A549 (cell line): Measurements from ENCODE around the gene PPM1H. TPM values are rescaled to one million over a fixed set of nuclear protein-coding genes. Genes with fewer than 3 reads are reported as not detected.

Experiments used
- ATAC-seq, 2 experiments: fragments of 200-7000 bp in 1 of 2; fragments of >200 bp in 1 of 2; cut with Nextera tagmentation in 1 of 2; cut with Tn5 transposase in 1 of 2; 3 replicates each; pipeline versions ENCODE4 v1.8.0 to v1.9.1; 2018 to 2020; ENCODE audit warnings: mild to moderate bottlenecking in 1 of 2, moderate library complexity in 1 of 2
- CTCF ChIA-PET: fragments of 300-600 bp; sonication (Branson Sonifier 250); formaldehyde crosslinking; extraction: SDS; loops from one replicate; lab custom pipeline; 2021; ENCODE audit warnings: antibody characterized with exemption, inconsistent platforms; lab: Yijun Ruan, JAX
- POLR2A ChIA-PET: fragments of 350-600 bp; formaldehyde crosslinking; extraction: SDS; loops from one replicate; lab custom pipeline; 2021; ENCODE audit warnings: antibody characterized with exemption, inconsistent platforms; lab: Yijun Ruan, JAX
- DNase-seq, 2 experiments: peaks; one replicate each; pipeline versions ENCODE4 v3.0.0 to v3.0.0-alpha.2; 2011 to 2016; ENCODE audit warnings: low read depth in 1 of 2, low spot score in 1 of 2
- FAIRE-seq: peaks from 2 replicates; lab custom pipeline; 2011; peaks lifted over from hg19 to GRCh38; lab: Jason Lieb, UNC
- H3K27ac ChIP-seq, 2 experiments: fragments of >200 bp; sonication (Bioruptor Twin); formaldehyde crosslinking; 3 replicates each; pipeline ENCODE4 v1.5.1; 2016 to 2017
- H3K4me1 ChIP-seq: fragments of >200 bp; sonication (Bioruptor Twin); formaldehyde crosslinking; 3 replicates; pipeline ENCODE4 v1.6.1; 2016
- H3K4me2 ChIP-seq: fragments of >200 bp; sonication (Bioruptor Twin); formaldehyde crosslinking; 3 replicates; pipeline ENCODE4 v1.6.1; 2016
- H3K4me3 ChIP-seq: fragments of >200 bp; sonication (Bioruptor Twin); formaldehyde crosslinking; 3 replicates; pipeline ENCODE4 v1.5.1; 2016
- H3K9me3 ChIP-seq: fragments of >200 bp; sonication (Bioruptor Twin); formaldehyde crosslinking; 3 replicates; pipeline ENCODE4 v1.6.1; 2016
- CBX8 ChIP-seq: fragments of 200-600 bp; sonication (generic); IDR thresholded peaks from 2 replicates; pipeline ENCODE4 v1.6.1; 2016
- CHD2 ChIP-seq: fragments of 150-350 bp; IDR thresholded peaks from 2 replicates; pipeline ENCODE4 v1.6.1; 2014; ENCODE audit warnings: low read length; ENCODE audit not compliant: partially characterized antibody
- EHF ChIP-seq: fragments of 250-450 bp; sonication (Bioruptor Pico); IDR thresholded peaks from 2 replicates; pipeline ENCODE4 v1.5.0; 2020; ENCODE audit warnings: mild to moderate bottlenecking
- EHMT2 ChIP-seq: fragments of 200-600 bp; sonication (generic); IDR thresholded peaks from 2 replicates; pipeline ENCODE4 v1.6.1; 2016; ENCODE audit warnings: antibody characterized with exemption, low read depth, mild to moderate bottlenecking, moderate library complexity
- FOSB ChIP-seq: fragments of 250-450 bp; sonication (Bioruptor Pico); IDR thresholded peaks from 2 replicates; pipeline ENCODE4 v1.5.0; 2020; ENCODE audit warnings: mild to moderate bottlenecking, moderate library complexity
- FOXS1 ChIP-seq: fragments of 250-450 bp; sonication (Bioruptor Pico); IDR thresholded peaks from 2 replicates; pipeline ENCODE4 v1.5.0; 2020; ENCODE audit warnings: mild to moderate bottlenecking, moderate library complexity
- KDM1A ChIP-seq: fragments of 200-600 bp; sonication (generic); IDR thresholded peaks from 2 replicates; pipeline ENCODE4 v1.6.1; 2016; ENCODE audit warnings: low read depth, mild to moderate bottlenecking
- MYC ChIP-seq: IDR thresholded peaks from 2 replicates; pipeline ENCODE4 v1.6.1; 2012; ENCODE audit warnings: mild to moderate bottlenecking, inconsistent platforms, low read length, improper control_type of control experiment, borderline replicate concordance
- NFE2L2 ChIP-seq: fragments of 150-350 bp; conservative IDR thresholded peaks from 2 replicates; pipeline ENCODE4 v1.6.1; 2014; ENCODE audit warnings: low read length
- POLR2A ChIP-seq: IDR thresholded peaks from 2 replicates; pipeline ENCODE4 v1.6.1; 2012; ENCODE audit warnings: mild to moderate bottlenecking, low read length
- RNF2 ChIP-seq: fragments of 200-600 bp; sonication (generic); IDR thresholded peaks from 2 replicates; pipeline ENCODE4 v1.6.1; 2016; ENCODE audit warnings: low read depth, mild to moderate bottlenecking, antibody characterized with exemption, moderate library complexity, borderline replicate concordance
- SMC3 ChIP-seq: fragments of >200 bp; sonication (Bioruptor Twin); formaldehyde crosslinking; IDR thresholded peaks from 3 replicates; pipeline ENCODE4 v1.6.1; 2018; ENCODE audit warnings: inconsistent platforms
- ZC3H11A ChIP-seq: fragments of 450-650 bp; IDR thresholded peaks from 2 replicates; pipeline ENCODE4 v1.6.1; 2014; ENCODE audit warnings: antibody characterized with exemption, mild to moderate bottlenecking
- WGBS: methylation state at CpG from one replicate; pipeline ENCODE4 v1.1.6; 2017; ENCODE audit errors: missing lambda C conversion rate; 5-methylcytosine and 5-hydroxymethylcytosine counted together
- polyA plus RNA-seq, 4 experiments: library from polyadenylated mRNA; depleted of rRNA in 3 of 4; stranded (reverse); fragments of >200 nt; fragmentation: RNase III in 1 of 4; extraction: RNeasy Plus Mini Kit Qiagen cat#74134 plus additional on column Dnase treatment in 1 of 4; gene quantifications; 2 replicates in 3 of 4; 3 replicates in 1 of 4; pipeline ENCODE4 v1.2.3, GENCODE V29; 2011 to 2017
- TF ChIP-seq, protein P1 (sequence below): IDR thresholded peaks from 2 replicates; pipeline ENCODE4 v1.6.1; 2012; ENCODE audit warnings: low read depth, borderline replicate concordance
- TF ChIP-seq, protein P2 (sequence below): fragments of 200-600 bp; sonication (generic); IDR thresholded peaks from 2 replicates; pipeline ENCODE4 v1.6.1; 2016; ENCODE audit warnings: antibody characterized with exemption, mild to moderate bottlenecking, moderate library complexity
- TF ChIP-seq, protein P3 (sequence below): IDR thresholded peaks from 2 replicates; pipeline ENCODE4 v1.6.1; 2012
- TF ChIP-seq, protein P4 (sequence below): fragments of >200 bp; sonication (Bioruptor Twin); formaldehyde crosslinking; IDR thresholded peaks from 3 replicates; pipeline ENCODE4 v1.6.1; 2016

Gene PPM1H
- polyA plus RNA-seq, 2 of the 4 experiments (the other 2 are of a cell fraction), result 7.8 TPM

DNA sequence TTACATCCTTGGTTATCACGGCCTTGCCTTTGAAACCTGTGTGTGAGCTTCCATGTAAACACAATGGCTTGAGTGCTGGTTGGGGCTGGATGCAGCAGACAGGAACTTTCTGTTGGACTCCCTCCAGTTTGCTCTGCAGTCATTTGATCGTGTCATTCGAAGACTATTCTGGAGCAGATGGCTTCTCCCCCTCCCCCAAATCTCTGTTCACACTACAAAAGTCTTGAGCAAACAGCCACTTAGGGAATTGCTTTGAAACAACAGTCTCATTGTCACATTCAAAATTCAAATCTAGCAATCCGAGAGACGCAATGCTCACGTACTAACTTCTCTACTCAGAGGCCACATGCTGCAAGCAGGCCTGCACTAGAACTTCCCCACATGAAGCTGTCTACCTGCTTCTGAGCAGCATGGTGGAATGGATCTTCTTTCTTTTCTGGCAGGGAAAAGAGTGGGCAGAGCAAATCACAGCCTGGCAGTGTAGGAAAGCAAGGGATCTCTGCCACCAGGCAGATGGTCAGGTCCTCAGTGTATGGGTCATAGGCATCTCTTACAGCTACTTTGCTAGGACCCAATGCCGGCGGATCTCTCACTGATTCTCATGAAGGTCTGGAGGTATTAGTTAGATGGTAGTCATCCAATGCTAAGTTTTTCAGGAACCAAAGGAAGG, 214.2 kb downstream of the PPM1H start:
- Histone ChIP-seq H3K4me3 (no peak overlapping the region), H3K4me2 (no peak overlapping the region), H3K27ac (peak overlapping the region; percentile 94 to 98), H3K4me1 (peaks cover 90% of the 10 kb centered on the region), H3K9me3 (no peaks in the 10 kb centered on the region)
- TF ChIP-seq RNF2 (no peak), EHMT2 (no peak), POLR2A (no peak), KDM1A (no peak), NFE2L2 (no peak), ZC3H11A (no peak), CHD2 (no peak)
- TF ChIP-seq, protein P1, sequence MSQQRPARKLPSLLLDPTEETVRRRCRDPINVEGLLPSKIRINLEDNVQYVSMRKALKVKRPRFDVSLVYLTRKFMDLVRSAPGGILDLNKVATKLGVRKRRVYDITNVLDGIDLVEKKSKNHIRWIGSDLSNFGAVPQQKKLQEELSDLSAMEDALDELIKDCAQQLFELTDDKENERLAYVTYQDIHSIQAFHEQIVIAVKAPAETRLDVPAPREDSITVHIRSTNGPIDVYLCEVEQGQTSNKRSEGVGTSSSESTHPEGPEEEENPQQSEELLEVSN, result peak; percentile 47; the same call in 1 of the 2 replicates
- TF ChIP-seq, protein P2, sequence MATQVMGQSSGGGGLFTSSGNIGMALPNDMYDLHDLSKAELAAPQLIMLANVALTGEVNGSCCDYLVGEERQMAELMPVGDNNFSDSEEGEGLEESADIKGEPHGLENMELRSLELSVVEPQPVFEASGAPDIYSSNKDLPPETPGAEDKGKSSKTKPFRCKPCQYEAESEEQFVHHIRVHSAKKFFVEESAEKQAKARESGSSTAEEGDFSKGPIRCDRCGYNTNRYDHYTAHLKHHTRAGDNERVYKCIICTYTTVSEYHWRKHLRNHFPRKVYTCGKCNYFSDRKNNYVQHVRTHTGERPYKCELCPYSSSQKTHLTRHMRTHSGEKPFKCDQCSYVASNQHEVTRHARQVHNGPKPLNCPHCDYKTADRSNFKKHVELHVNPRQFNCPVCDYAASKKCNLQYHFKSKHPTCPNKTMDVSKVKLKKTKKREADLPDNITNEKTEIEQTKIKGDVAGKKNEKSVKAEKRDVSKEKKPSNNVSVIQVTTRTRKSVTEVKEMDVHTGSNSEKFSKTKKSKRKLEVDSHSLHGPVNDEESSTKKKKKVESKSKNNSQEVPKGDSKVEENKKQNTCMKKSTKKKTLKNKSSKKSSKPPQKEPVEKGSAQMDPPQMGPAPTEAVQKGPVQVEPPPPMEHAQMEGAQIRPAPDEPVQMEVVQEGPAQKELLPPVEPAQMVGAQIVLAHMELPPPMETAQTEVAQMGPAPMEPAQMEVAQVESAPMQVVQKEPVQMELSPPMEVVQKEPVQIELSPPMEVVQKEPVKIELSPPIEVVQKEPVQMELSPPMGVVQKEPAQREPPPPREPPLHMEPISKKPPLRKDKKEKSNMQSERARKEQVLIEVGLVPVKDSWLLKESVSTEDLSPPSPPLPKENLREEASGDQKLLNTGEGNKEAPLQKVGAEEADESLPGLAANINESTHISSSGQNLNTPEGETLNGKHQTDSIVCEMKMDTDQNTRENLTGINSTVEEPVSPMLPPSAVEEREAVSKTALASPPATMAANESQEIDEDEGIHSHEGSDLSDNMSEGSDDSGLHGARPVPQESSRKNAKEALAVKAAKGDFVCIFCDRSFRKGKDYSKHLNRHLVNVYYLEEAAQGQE, result no peak
- TF ChIP-seq, protein P3, sequence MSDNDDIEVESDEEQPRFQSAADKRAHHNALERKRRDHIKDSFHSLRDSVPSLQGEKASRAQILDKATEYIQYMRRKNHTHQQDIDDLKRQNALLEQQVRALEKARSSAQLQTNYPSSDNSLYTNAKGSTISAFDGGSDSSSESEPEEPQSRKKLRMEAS, result peak; percentile 67
- ChIA-PET POLR2A (no interaction called here), CTCF (interaction anchor here (1.1 to 1.7 kb wide), 8 partner anchors 12 to 139 kb away, joined by 3 to 4 read pairs (median 3); no protein-coding TSS in a partner anchor)
- WGBS, result 79% methylated on average over 8 of the region's 8 CpGs
- FAIRE-seq (peak; percentile 7), ATAC-seq (no peak), DNase-seq (no peak)

DNA sequence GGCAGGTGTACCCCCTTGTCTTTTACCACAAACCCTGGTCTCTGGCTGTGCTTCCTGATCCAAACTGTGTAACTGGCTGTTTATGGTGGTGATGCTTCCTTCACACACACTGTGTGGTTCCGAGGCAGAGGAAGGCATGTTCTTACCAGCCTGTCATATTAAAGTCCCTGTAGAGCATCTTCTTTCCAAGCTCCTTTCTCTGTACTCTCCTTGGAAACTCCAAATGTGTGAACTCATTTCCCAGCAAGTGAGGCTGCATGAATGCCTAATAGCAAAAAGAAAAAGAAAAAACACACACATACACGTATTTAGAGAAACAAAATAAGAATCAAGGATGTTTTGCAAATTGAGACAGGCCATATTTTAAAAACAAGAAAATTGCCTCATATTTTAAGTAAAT, 214.9 kb downstream of the PPM1H start:
- Histone ChIP-seq H3K27ac (peak overlapping the region; percentile 94 to 98), H3K4me3 (no peak overlapping the region), H3K4me2 (no peak overlapping the region), H3K9me3 (no peaks in the 10 kb centered on the region), H3K4me1 (peaks cover 90% of the 10 kb centered on the region)
- ChIA-PET POLR2A (no interaction called here), CTCF (interaction anchor here (1.0 to 1.7 kb wide), 8 partner anchors 9 to 117 kb away, joined by 3 to 4 read pairs (median 3); no protein-coding TSS in a partner anchor)
- ATAC-seq (no peak), FAIRE-seq (no peak), DNase-seq (no peak)
- 89% methylated on average over 2 of the region's 2 CpGs for WGBS
- TF ChIP-seq SMC3 (no peak), MYC (no peak), CBX8 (no peak), FOXS1 (CRISPR knock-in tag) (no peak), FOSB (CRISPR knock-in tag) (no peak), EHF (no peak)
- TF ChIP-seq, protein P4, sequence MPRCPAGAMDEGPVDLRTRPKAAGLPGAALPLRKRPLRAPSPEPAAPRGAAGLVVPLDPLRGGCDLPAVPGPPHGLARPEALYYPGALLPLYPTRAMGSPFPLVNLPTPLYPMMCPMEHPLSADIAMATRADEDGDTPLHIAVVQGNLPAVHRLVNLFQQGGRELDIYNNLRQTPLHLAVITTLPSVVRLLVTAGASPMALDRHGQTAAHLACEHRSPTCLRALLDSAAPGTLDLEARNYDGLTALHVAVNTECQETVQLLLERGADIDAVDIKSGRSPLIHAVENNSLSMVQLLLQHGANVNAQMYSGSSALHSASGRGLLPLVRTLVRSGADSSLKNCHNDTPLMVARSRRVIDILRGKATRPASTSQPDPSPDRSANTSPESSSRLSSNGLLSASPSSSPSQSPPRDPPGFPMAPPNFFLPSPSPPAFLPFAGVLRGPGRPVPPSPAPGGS, result no peak
